HEK293 (cell line): ENCODE measurements around the gene RNF133.

Source experiments
- CTCF ChIA-PET: fragments of 350-600 bp; formaldehyde crosslinking; extraction: SDS; loops from one replicate; lab custom pipeline; 2021; ENCODE audit warnings: antibody characterized with exemption; lab: Yijun Ruan, JAX
- POLR2A ChIA-PET: fragments of 300-600 bp; formaldehyde crosslinking; extraction: SDS; loops from one replicate; lab custom pipeline; 2020; ENCODE audit warnings: antibody characterized with exemption, inconsistent platforms; lab: Yijun Ruan, JAX
- H3K27ac ChIP-seq: fragments of 200-500 bp; sonication (Bioruptor generic); 2 replicates; pipeline ENCODE4 v1.5.1; 2014; ENCODE audit warnings: low read depth, low read length, control low read depth, inconsistent platforms; ENCODE audit errors: extremely low read depth
- H3K36me3 ChIP-seq, 2 experiments: fragments of 200-500 bp in 1 of 2; sonication (Bioruptor generic) in 1 of 2; 1 replicate in 1 of 2; 2 replicates in 1 of 2; pipeline ENCODE4 v1.5.1; 2014 to 2017; ENCODE audit warnings: inconsistent platforms in 2 of 2, low read length in 2 of 2; ENCODE audit not compliant: control insufficient read depth in 2 of 2, insufficient read depth in 1 of 2
- H3K4me1 ChIP-seq: fragments of 200-500 bp; sonication (Bioruptor generic); 2 replicates; pipeline ENCODE4 v1.5.1; 2014; ENCODE audit warnings: mild to moderate bottlenecking, low read length, inconsistent platforms; ENCODE audit not compliant: control insufficient read depth, insufficient read depth
- H3K4me3 ChIP-seq: 2 replicates; pipeline ENCODE4 v1.5.1; 2011; ENCODE audit warnings: low read depth, mild to moderate bottlenecking, control low read depth, low read length, moderate library complexity
- H3K9me3 ChIP-seq: fragments of 200-500 bp; sonication (Bioruptor generic); 2 replicates; pipeline ENCODE4 v1.5.1; 2014; ENCODE audit warnings: low read depth, low read length, inconsistent platforms; ENCODE audit not compliant: control insufficient read depth, insufficient read depth
- BCL11A ChIP-seq: fragments of 450-650 bp; formaldehyde crosslinking; IDR thresholded peaks from 2 replicates; pipeline ENCODE4 v1.5.1; 2016; ENCODE audit warnings: low read depth, missing biosample characterization, missing genetic modification characterization
- ELK4 ChIP-seq: IDR thresholded peaks from 2 replicates; pipeline ENCODE4 v1.6.1; 2011; ENCODE audit warnings: mild to moderate bottlenecking, low read depth, low read length, borderline replicate concordance
- FEZF1 ChIP-seq: fragments of 450-650 bp; formaldehyde crosslinking; IDR thresholded peaks from 2 replicates; pipeline ENCODE4 v1.5.1; 2016; ENCODE audit warnings: missing biosample characterization, missing genetic modification characterization
- SP2 ChIP-seq: fragments of 450-650 bp; formaldehyde crosslinking; IDR thresholded peaks from 2 replicates; pipeline ENCODE4 v1.5.1; 2016; ENCODE audit warnings: missing biosample characterization, missing genetic modification characterization
- YY2 ChIP-seq: fragments of 450-650 bp; formaldehyde crosslinking; IDR thresholded peaks from 2 replicates; pipeline ENCODE4 v1.5.1; 2016; ENCODE audit warnings: missing biosample characterization, missing genetic modification characterization
- ZBTB21 ChIP-seq: fragments of 450-650 bp; formaldehyde crosslinking; IDR thresholded peaks from 2 replicates; pipeline ENCODE4 v1.5.1; 2017; ENCODE audit warnings: missing biosample characterization, missing genetic modification characterization
- ZIC2 ChIP-seq: fragments of 450-650 bp; formaldehyde crosslinking; IDR thresholded peaks from 2 replicates; pipeline ENCODE4 v1.5.1; 2016; ENCODE audit warnings: missing biosample characterization, missing genetic modification characterization
- ZNF121 ChIP-seq: fragments of 450-650 bp; formaldehyde crosslinking; IDR thresholded peaks from 2 replicates; pipeline ENCODE4 v1.5.1; 2016; ENCODE audit warnings: missing biosample characterization, missing genetic modification characterization
- ZNF133 ChIP-seq: fragments of 450-650 bp; formaldehyde crosslinking; IDR thresholded peaks from 2 replicates; pipeline ENCODE4 v1.5.1; 2016; ENCODE audit warnings: missing biosample characterization, missing genetic modification characterization
- ZNF16 ChIP-seq: fragments of 450-650 bp; formaldehyde crosslinking; IDR thresholded peaks from 2 replicates; pipeline ENCODE4 v1.5.1; 2016; ENCODE audit warnings: low read depth, missing biosample characterization, missing genetic modification characterization
- ZNF19 ChIP-seq: fragments of 450-650 bp; formaldehyde crosslinking; IDR thresholded peaks from 2 replicates; pipeline ENCODE4; 2016; ENCODE audit warnings: missing biosample characterization, missing genetic modification characterization, low read depth
- ZNF202 ChIP-seq: fragments of 450-650 bp; formaldehyde crosslinking; IDR thresholded peaks from 2 replicates; pipeline ENCODE4 v1.5.1; 2016; ENCODE audit warnings: missing biosample characterization, missing genetic modification characterization, borderline replicate concordance
- ZNF302 ChIP-seq: fragments of 450-650 bp; formaldehyde crosslinking; IDR thresholded peaks from 2 replicates; pipeline ENCODE4 v1.5.1; 2016; ENCODE audit warnings: missing biosample characterization, missing genetic modification characterization, low read depth
- ZNF391 ChIP-seq: fragments of 450-650 bp; formaldehyde crosslinking; IDR thresholded peaks from 2 replicates; pipeline ENCODE4 v1.5.1; 2016; ENCODE audit warnings: low read depth, missing biosample characterization, missing genetic modification characterization, borderline replicate concordance
- ZNF548 ChIP-seq: fragments of 450-650 bp; formaldehyde crosslinking; IDR thresholded peaks from 2 replicates; pipeline ENCODE4 v1.5.1; 2016; ENCODE audit warnings: missing biosample characterization, missing genetic modification characterization
- ZNF600 ChIP-seq: fragments of 450-650 bp; formaldehyde crosslinking; IDR thresholded peaks from 2 replicates; pipeline ENCODE4 v1.5.1; 2016; ENCODE audit warnings: missing biosample characterization, missing genetic modification characterization
- ZNF626 ChIP-seq: fragments of 450-650 bp; sonication (Bioruptor Pico); formaldehyde crosslinking; IDR thresholded peaks from 2 replicates; pipeline ENCODE4 v1.5.1; 2018; ENCODE audit warnings: missing biosample characterization, missing genetic modification characterization, inconsistent platforms
- ZNF654 ChIP-seq: fragments of 450-650 bp; formaldehyde crosslinking; IDR thresholded peaks from 2 replicates; pipeline ENCODE4 v1.5.1; 2016; ENCODE audit warnings: low read depth, missing biosample characterization, missing genetic modification characterization
- ZNF701 ChIP-seq: fragments of 450-650 bp; formaldehyde crosslinking; IDR thresholded peaks from 2 replicates; pipeline ENCODE4 v1.5.1; 2016; ENCODE audit warnings: missing biosample characterization, missing genetic modification characterization
- ZSCAN16 ChIP-seq: fragments of 450-650 bp; formaldehyde crosslinking; IDR thresholded peaks from 2 replicates; pipeline ENCODE4 v1.5.1; 2016; ENCODE audit warnings: missing biosample characterization, missing genetic modification characterization
- TF ChIP-seq, protein P1 (sequence below): fragments of 450-650 bp; formaldehyde crosslinking; IDR thresholded peaks from 2 replicates; pipeline ENCODE4 v1.5.1; 2017; ENCODE audit warnings: missing biosample characterization, missing genetic modification characterization
- TF ChIP-seq, protein P2 (sequence below): fragments of 450-650 bp; IDR thresholded peaks from 2 replicates; pipeline ENCODE4 v1.5.1; 2018; ENCODE audit warnings: missing biosample characterization, missing genetic modification characterization
- TF ChIP-seq, protein P3 (sequence below): fragments of 450-650 bp; formaldehyde crosslinking; IDR thresholded peaks from 2 replicates; pipeline ENCODE4 v1.5.1; 2016; ENCODE audit warnings: missing biosample characterization, missing genetic modification characterization
- TF ChIP-seq, protein P4 (sequence below): fragments of 450-650 bp; formaldehyde crosslinking; IDR thresholded peaks from 2 replicates; pipeline ENCODE4 v1.5.1; 2016; ENCODE audit warnings: missing biosample characterization, missing genetic modification characterization
- TF ChIP-seq, protein P5 (sequence below): fragments of 450-650 bp; formaldehyde crosslinking; IDR thresholded peaks from 2 replicates; pipeline ENCODE4 v1.5.1; 2016; ENCODE audit warnings: missing biosample characterization, missing genetic modification characterization, borderline replicate concordance

Gene RNF133

GRCh38 chr7:122727354-122727753 is 28.4 kb upstream of the RNF133 start:
- POLR2A ChIA-PET: no interaction called here
- H3K27ac ChIP-seq: no peak overlapping the region

GRCh38 chr7:122726881-122727280 is 28.0 kb upstream of the RNF133 start:
- Histone ChIP-seq H3K36me3 (no peaks in the 10 kb centered on the region), H3K4me3 (no peak overlapping the region), H3K9me3 (no peaks in the 10 kb centered on the region), H3K4me1 (no peaks in the 10 kb centered on the region), H3K27ac (no peak overlapping the region)
- no peak for TF ChIP-seq ZNF701 (tag by site-specific recombination)
- no peak for TF ChIP-seq ZIC2 (tag by site-specific recombination)
- no peak for TF ChIP-seq ZNF19 (tag by site-specific recombination)
- no peak for TF ChIP-seq ZNF16 (tag by site-specific recombination)
- TF ChIP-seq, protein P1, sequence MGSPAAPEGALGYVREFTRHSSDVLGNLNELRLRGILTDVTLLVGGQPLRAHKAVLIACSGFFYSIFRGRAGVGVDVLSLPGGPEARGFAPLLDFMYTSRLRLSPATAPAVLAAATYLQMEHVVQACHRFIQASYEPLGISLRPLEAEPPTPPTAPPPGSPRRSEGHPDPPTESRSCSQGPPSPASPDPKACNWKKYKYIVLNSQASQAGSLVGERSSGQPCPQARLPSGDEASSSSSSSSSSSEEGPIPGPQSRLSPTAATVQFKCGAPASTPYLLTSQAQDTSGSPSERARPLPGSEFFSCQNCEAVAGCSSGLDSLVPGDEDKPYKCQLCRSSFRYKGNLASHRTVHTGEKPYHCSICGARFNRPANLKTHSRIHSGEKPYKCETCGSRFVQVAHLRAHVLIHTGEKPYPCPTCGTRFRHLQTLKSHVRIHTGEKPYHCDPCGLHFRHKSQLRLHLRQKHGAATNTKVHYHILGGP (tag by site-specific recombination): no peak
- TF ChIP-seq ZNF548 (tag by site-specific recombination): no peak
- TF ChIP-seq ZNF654 (tag by site-specific recombination): no peak
- TF ChIP-seq YY2 (tag by site-specific recombination): no peak
- TF ChIP-seq ELK4: no peak
- no peak for TF ChIP-seq ZNF121 (tag by site-specific recombination)
- TF ChIP-seq, protein P2, sequence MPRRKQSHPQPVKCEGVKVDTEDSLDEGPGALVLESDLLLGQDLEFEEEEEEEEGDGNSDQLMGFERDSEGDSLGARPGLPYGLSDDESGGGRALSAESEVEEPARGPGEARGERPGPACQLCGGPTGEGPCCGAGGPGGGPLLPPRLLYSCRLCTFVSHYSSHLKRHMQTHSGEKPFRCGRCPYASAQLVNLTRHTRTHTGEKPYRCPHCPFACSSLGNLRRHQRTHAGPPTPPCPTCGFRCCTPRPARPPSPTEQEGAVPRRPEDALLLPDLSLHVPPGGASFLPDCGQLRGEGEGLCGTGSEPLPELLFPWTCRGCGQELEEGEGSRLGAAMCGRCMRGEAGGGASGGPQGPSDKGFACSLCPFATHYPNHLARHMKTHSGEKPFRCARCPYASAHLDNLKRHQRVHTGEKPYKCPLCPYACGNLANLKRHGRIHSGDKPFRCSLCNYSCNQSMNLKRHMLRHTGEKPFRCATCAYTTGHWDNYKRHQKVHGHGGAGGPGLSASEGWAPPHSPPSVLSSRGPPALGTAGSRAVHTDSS (tag by site-specific recombination): no peak
- TF ChIP-seq ZBTB21 (tag by site-specific recombination): no peak
- no peak for TF ChIP-seq ZNF202
- no peak for TF ChIP-seq SP2 (tag by site-specific recombination)
- no peak for TF ChIP-seq ZNF391 (tag by site-specific recombination)
- no peak for TF ChIP-seq ZNF600 (tag by site-specific recombination)
- TF ChIP-seq, protein P3, sequence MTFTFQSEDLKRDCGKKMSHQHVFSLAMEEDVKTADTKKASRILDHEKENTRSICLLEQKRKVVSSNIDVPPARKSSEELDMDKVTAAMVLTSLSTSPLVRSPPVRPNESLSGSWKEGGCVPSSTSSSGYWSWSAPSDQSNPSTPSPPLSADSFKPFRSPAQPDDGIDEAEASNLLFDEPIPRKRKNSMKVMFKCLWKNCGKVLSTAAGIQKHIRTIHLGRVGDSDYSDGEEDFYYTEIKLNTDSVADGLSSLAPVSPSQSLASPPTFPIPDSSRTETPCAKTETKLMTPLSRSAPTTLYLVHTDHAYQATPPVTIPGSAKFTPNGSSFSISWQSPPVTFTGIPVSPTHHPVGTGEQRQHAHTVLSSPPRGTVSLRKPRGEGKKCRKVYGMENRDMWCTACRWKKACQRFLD (tag by site-specific recombination): no peak
- TF ChIP-seq, protein P4, sequence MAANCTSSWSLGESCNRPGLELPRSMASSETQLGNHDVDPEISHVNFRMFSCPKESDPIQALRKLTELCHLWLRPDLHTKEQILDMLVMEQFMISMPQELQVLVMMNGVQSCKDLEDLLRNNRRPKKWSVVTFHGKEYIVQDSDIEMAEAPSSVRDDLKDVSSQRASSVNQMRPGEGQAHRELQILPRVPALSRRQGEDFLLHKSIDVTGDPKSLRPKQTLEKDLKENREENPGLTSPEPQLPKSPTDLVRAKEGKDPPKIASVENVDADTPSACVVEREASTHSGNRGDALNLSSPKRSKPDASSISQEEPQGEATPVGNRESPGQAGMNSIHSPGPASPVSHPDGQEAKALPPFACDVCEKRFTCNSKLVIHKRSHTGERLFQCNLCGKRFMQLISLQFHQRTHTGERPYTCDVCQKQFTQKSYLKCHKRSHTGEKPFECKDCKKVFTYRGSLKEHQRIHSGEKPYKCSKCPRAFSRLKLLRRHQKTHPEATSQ: no peak
- TF ChIP-seq, protein P5, sequence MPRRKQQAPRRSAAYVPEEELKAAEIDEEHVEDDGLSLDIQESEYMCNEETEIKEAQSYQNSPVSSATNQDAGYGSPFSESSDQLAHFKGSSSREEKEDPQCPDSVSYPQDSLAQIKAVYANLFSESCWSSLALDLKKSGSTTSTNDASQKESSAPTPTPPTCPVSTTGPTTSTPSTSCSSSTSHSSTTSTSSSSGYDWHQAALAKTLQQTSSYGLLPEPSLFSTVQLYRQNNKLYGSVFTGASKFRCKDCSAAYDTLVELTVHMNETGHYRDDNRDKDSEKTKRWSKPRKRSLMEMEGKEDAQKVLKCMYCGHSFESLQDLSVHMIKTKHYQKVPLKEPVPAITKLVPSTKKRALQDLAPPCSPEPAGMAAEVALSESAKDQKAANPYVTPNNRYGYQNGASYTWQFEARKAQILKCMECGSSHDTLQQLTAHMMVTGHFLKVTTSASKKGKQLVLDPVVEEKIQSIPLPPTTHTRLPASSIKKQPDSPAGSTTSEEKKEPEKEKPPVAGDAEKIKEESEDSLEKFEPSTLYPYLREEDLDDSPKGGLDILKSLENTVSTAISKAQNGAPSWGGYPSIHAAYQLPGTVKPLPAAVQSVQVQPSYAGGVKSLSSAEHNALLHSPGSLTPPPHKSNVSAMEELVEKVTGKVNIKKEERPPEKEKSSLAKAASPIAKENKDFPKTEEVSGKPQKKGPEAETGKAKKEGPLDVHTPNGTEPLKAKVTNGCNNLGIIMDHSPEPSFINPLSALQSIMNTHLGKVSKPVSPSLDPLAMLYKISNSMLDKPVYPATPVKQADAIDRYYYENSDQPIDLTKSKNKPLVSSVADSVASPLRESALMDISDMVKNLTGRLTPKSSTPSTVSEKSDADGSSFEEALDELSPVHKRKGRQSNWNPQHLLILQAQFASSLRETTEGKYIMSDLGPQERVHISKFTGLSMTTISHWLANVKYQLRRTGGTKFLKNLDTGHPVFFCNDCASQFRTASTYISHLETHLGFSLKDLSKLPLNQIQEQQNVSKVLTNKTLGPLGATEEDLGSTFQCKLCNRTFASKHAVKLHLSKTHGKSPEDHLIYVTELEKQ: no peak
- CTCF ChIA-PET: interaction anchor here (0.7 kb wide), 2 partner anchors 28 to 48 kb away, joined by 3 read pairs; no protein-coding TSS in a partner anchor
- POLR2A ChIA-PET: no interaction called here

More at GRCh38 chr7:122727354-122727753, 28.4 kb upstream of the RNF133 start:
- Histone ChIP-seq H3K4me1 (no peaks in the 10 kb centered on the region), H3K4me3 (no peak overlapping the region), H3K9me3 (no peaks in the 10 kb centered on the region), H3K36me3 (no peaks in the 10 kb centered on the region)
- TF ChIP-seq FEZF1 (tag by site-specific recombination) (no peak), ZSCAN16 (tag by site-specific recombination) (no peak), ZNF133 (tag by site-specific recombination) (no peak), BCL11A (tag by site-specific recombination) (no peak), ZNF121 (tag by site-specific recombination) (no peak), ZNF626 (no peak), ZNF302 (no peak)
- CTCF ChIA-PET: no interaction called here
